HCT116 (cell line): ENCODE measurements around the gene GNL2.

Source experiments
- ATF3 ChIP-seq: IDR thresholded peaks from 2 replicates; pipeline ENCODE4 v1.6.1; 2012
- CTCF ChIP-seq, 3 experiments: fragments of 200-600 bp in 1 of 3; sonication (generic) in 1 of 3; IDR thresholded peaks in 2 of 3; conservative IDR thresholded peaks in 1 of 3; 2 replicates each; pipeline ENCODE4 v1.5.1; 2012 to 2017; ENCODE audit warnings: low read depth in 2 of 3, low read length in 2 of 3, antibody characterized with exemption in 1 of 3, borderline replicate concordance in 1 of 3, control low read depth in 1 of 3, mild to moderate bottlenecking in 1 of 3, mixed read lengths in 1 of 3, mixed run types in 1 of 3, moderate library complexity in 1 of 3; ENCODE audit not compliant: insufficient read depth in 1 of 3
- EGR1 ChIP-seq: IDR thresholded peaks from 2 replicates; pipeline ENCODE4 v1.6.1; 2012; ENCODE audit warnings: low read depth
- ELF1 ChIP-seq: IDR thresholded peaks from 2 replicates; pipeline ENCODE4 v1.6.1; 2012; ENCODE audit warnings: low read depth, borderline replicate concordance
- EZH2 ChIP-seq: fragments of 200-600 bp; sonication (generic); IDR thresholded peaks from 2 replicates; pipeline ENCODE4 v1.6.1; 2017; ENCODE audit warnings: antibody characterized with exemption, mixed run types
- EZH2phosphoT487 ChIP-seq: fragments of 200-600 bp; IDR thresholded peaks from 2 replicates; pipeline ENCODE4 v1.6.1; 2018; ENCODE audit warnings: antibody characterized with exemption, borderline replicate concordance
- JUND ChIP-seq: IDR thresholded peaks from 2 replicates; pipeline ENCODE4 v1.6.1; 2012
- POLR2A ChIP-seq: IDR thresholded peaks from 2 replicates; pipeline ENCODE4 v1.7.0; 2011; ENCODE audit warnings: borderline replicate concordance; ENCODE audit not compliant: insufficient read depth, insufficient read length; ENCODE audit errors: extremely low read depth
- POLR2AphosphoS5 ChIP-seq: IDR thresholded peaks from 2 replicates; pipeline ENCODE4 v1.6.1; 2011; ENCODE audit warnings: mild to moderate bottlenecking, low read depth, low read length, moderate library complexity
- REST ChIP-seq: IDR thresholded peaks from 2 replicates; pipeline ENCODE4 v1.6.1; 2012; ENCODE audit warnings: low read depth
- SP1 ChIP-seq: IDR thresholded peaks from 2 replicates; pipeline ENCODE4 v1.6.1; 2012; ENCODE audit warnings: low read depth
- YY1 ChIP-seq: IDR thresholded peaks from 2 replicates; pipeline ENCODE4 v1.6.1; 2011; ENCODE audit warnings: low read length, low read depth, moderate library complexity, mild to moderate bottlenecking; ENCODE audit not compliant: insufficient replicate concordance; ENCODE audit errors: extremely low read depth
- ZNF274 ChIP-seq: fragments of 200-500 bp; sonication (Bioruptor generic); IDR thresholded peaks from 2 replicates; pipeline ENCODE4 v1.6.1; 2014; ENCODE audit warnings: mild to moderate bottlenecking, low read depth, low read length, inconsistent platforms

GRCh38 chr1:37517569-37517968 is 78.2 kb downstream of the GNL2 start:
- TF ChIP-seq EZH2phosphoT487 = no peak
- no peak for TF ChIP-seq POLR2A
- no peak for TF ChIP-seq EZH2
- no peak for TF ChIP-seq EGR1
- TF ChIP-seq SP1 = no peak
- TF ChIP-seq YY1 = no peak
- no peak for TF ChIP-seq CTCF (IDR thresholded peaks at IDR 0.05 in 2 of 3, conservative IDR thresholded peaks at IDR 0.05 in 1 of 3; ENCODE audit: borderline replicate concordance in 1 of 3, insufficient read depth in 1 of 3, low read depth in 2 of 3, low read length in 2 of 3)
- TF ChIP-seq ATF3 = no peak
- no peak for TF ChIP-seq JUND
- no peak for TF ChIP-seq ELF1
- no peak for TF ChIP-seq ZNF274
- TF ChIP-seq POLR2AphosphoS5 = no peak
- TF ChIP-seq REST = no peak
